ENCODE data around the gene ITGBL1.

ITGBL1 gene

DNA sequence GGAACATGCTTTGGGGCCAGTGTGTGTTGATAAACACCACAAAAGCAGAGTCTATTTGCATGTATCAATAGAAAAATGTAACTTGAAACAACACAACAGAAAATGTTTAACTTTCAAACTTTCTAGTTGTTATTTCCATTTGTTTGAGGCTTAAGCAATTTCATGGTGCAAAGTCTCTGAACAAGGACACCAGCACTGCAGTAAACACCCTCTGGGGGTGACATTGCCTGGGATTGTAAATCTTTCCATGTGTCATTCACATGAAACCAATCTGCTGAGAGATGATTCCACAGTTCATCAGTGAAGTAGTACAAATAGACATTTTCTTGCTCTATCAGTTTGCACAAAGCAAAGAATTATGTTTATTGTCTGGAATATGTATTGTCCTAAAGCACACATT lies 124.5 kb downstream of the ITGBL1 start:
- Histone ChIP-seq H3K27me3 (no peaks in the 10 kb centered on the region), H3K4me1 (ENCODE audit: control insufficient read depth in 1 of 2, insufficient read depth in 1 of 2, low read depth in 1 of 2, low read length in 1 of 2) (no peaks in the 10 kb centered on the region), H3K9me3 (no peaks in the 10 kb centered on the region), H3K27ac (no peak overlapping the region), H3K36me3 (no peaks in the 10 kb centered on the region), H3K4me3 (ENCODE audit: low read depth in 1 of 2, low read length in 1 of 2) (no peak overlapping the region)
- no peak for TF ChIP-seq CTCF (IDR thresholded peaks at IDR 0.05)

- no peak overlapping the region for H3K27ac ChIP-seq
- H3K4me3 ChIP-seq (ENCODE audit: low read depth in 1 of 2, low read length in 1 of 2) = no peak overlapping the region
- no peak for TF ChIP-seq CTCF (IDR thresholded peaks at IDR 0.05)
- no peaks in the 10 kb centered on the region for H3K27me3 ChIP-seq
- H3K4me1 ChIP-seq (ENCODE audit: control insufficient read depth in 1 of 2, insufficient read depth in 1 of 2, low read depth in 1 of 2, low read length in 1 of 2) = no peaks in the 10 kb centered on the region
- H3K9me3 ChIP-seq = no peaks in the 10 kb centered on the region
- no peaks in the 10 kb centered on the region for H3K36me3 ChIP-seq
Measured at GRCh38 chr13:101579281-101579802, 126.9 kb downstream of the ITGBL1 start.

GRCh38 chr13:101584331-101584730 lies 131.9 kb downstream of the ITGBL1 start:
- Histone ChIP-seq H3K4me3 (ENCODE audit: low read depth in 1 of 2, low read length in 1 of 2) (no peak overlapping the region), H3K27ac (no peak overlapping the region), H3K4me1 (ENCODE audit: control insufficient read depth in 1 of 2, insufficient read depth in 1 of 2, low read depth in 1 of 2, low read length in 1 of 2) (no peaks in the 10 kb centered on the region), H3K27me3 (no peaks in the 10 kb centered on the region), H3K9me3 (no peaks in the 10 kb centered on the region), H3K36me3 (no peaks in the 10 kb centered on the region)
- TF ChIP-seq CTCF (IDR thresholded peaks at IDR 0.05) = no peak

GRCh38 chr13:101590479-101590878 lies 138.0 kb downstream of the ITGBL1 start:
- H3K27ac ChIP-seq = no peak overlapping the region
- TF ChIP-seq CTCF (IDR thresholded peaks at IDR 0.05) = no peak
- no peaks in the 10 kb centered on the region for H3K36me3 ChIP-seq
- no peaks in the 10 kb centered on the region for H3K27me3 ChIP-seq
- H3K4me1 ChIP-seq (ENCODE audit: control insufficient read depth in 1 of 2, insufficient read depth in 1 of 2, low read depth in 1 of 2, low read length in 1 of 2) = no peaks in the 10 kb centered on the region
- H3K9me3 ChIP-seq = no peaks in the 10 kb centered on the region
- H3K4me3 ChIP-seq (ENCODE audit: low read depth in 1 of 2, low read length in 1 of 2) = no peak overlapping the region

DNA sequence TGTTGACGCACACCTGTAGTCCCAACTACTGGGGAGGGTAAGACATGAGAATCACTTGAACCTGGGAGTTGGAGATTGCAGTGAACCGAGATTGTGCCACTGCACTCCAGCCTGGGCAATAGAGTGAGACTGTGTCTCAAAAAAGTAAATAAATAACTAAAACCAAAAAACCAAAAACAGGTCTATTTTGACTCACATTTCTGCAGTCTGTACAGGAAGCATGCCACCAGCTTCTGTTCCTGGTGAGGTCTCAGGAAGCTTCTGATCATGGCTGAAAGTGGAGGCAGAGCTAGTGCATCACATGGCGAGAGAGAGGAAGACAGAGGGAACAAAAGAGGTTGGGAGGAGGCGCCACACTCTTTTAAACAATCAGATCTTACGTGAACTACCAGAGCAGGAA lies 142.5 kb downstream of the ITGBL1 start:
- no peaks in the 10 kb centered on the region for H3K4me1 ChIP-seq (ENCODE audit: control insufficient read depth in 1 of 2, insufficient read depth in 1 of 2, low read depth in 1 of 2, low read length in 1 of 2)
- no peaks in the 10 kb centered on the region for H3K9me3 ChIP-seq
- no peaks in the 10 kb centered on the region for H3K36me3 ChIP-seq
- TF ChIP-seq CTCF (IDR thresholded peaks at IDR 0.05) = no peak
- H3K27me3 ChIP-seq = no peaks in the 10 kb centered on the region
- H3K4me3 ChIP-seq (ENCODE audit: low read depth in 1 of 2, low read length in 1 of 2) = no peak overlapping the region
- no peak overlapping the region for H3K27ac ChIP-seq

- Histone ChIP-seq H3K4me1 (ENCODE audit: control insufficient read depth in 1 of 2, insufficient read depth in 1 of 2, low read depth in 1 of 2, low read length in 1 of 2) (no peaks in the 10 kb centered on the region), H3K27me3 (no peaks in the 10 kb centered on the region), H3K36me3 (no peaks in the 10 kb centered on the region), H3K27ac (no peak overlapping the region), H3K9me3 (no peaks in the 10 kb centered on the region), H3K4me3 (ENCODE audit: low read depth in 1 of 2, low read length in 1 of 2) (no peak overlapping the region)
- TF ChIP-seq CTCF (IDR thresholded peaks at IDR 0.05) = no peak
Measured at GRCh38 chr13:101596803-101597202, 144.3 kb downstream of the ITGBL1 start.

Data from neutrophil (primary cell).